GM12878 (cell line): ENCODE data around the gene NAB1. TPM values are rescaled to one million over a fixed set of nuclear protein-coding genes. Genes with fewer than 3 reads are reported as not detected.

Experiments used
- CBX5 ChIP-seq: sonication (generic); IDR thresholded peaks from 2 replicates; pipeline ENCODE4 v1.6.1; 2016; ENCODE audit warnings: low read depth, moderate library complexity, mild to moderate bottlenecking, inconsistent platforms
- CHD1 ChIP-seq: IDR thresholded peaks from 2 replicates; pipeline ENCODE4 v1.6.1; 2012; ENCODE audit warnings: low read depth, low read length, improper control_type of control experiment
- E4F1 ChIP-seq: fragments of 450-650 bp; IDR thresholded peaks from 2 replicates; pipeline ENCODE4 v1.6.1; 2018; ENCODE audit warnings: borderline replicate concordance, mild to moderate bottlenecking; ENCODE audit not compliant: partially characterized antibody
- ELK1 ChIP-seq: IDR thresholded peaks from 2 replicates; pipeline ENCODE4 v1.6.1; 2012; ENCODE audit warnings: low read depth, low read length, improper control_type of control experiment
- EP300 ChIP-seq, 2 experiments: fragments of 150-350 bp in 1 of 2; IDR thresholded peaks; 2 replicates each; pipeline ENCODE4 v1.6.1; 2011 to 2012; ENCODE audit warnings: low read depth in 2 of 2, low read length in 2 of 2, borderline replicate concordance in 1 of 2, improper control_type of control experiment in 1 of 2, inconsistent platforms in 1 of 2; ENCODE audit not compliant: control insufficient read depth in 1 of 2
- GATAD2B ChIP-seq: fragments of 450-650 bp; conservative IDR thresholded peaks from 2 replicates; pipeline ENCODE4 v1.6.1; 2017; ENCODE audit warnings: low read depth, mild to moderate bottlenecking, moderate library complexity
- HDAC6 ChIP-seq: fragments of 200-600 bp; sonication (generic); IDR thresholded peaks from one replicate; pipeline ENCODE4 v1.8.0; 2017; ENCODE audit warnings: antibody characterized with exemption; ENCODE audit not compliant: unreplicated experiment
- KAT2A ChIP-seq: conservative IDR thresholded peaks from 2 replicates; pipeline ENCODE4 v1.6.1; 2011; ENCODE audit warnings: low read depth, low read length; ENCODE audit not compliant: control insufficient read depth
- MTA2 ChIP-seq: fragments of 450-650 bp; IDR thresholded peaks from 2 replicates; pipeline ENCODE4 v1.6.1; 2016; ENCODE audit warnings: low read depth, mild to moderate bottlenecking, moderate library complexity
- PAX8 ChIP-seq: fragments of 450-650 bp; IDR thresholded peaks from 2 replicates; pipeline ENCODE4 v1.6.1; 2017; ENCODE audit warnings: mild to moderate bottlenecking, moderate library complexity
- SMAD1 ChIP-seq: fragments of 450-650 bp; IDR thresholded peaks from 2 replicates; pipeline ENCODE4 v1.6.1; 2018; ENCODE audit warnings: mild to moderate bottlenecking, low read depth; ENCODE audit not compliant: partially characterized antibody
- STAT1 ChIP-seq: fragments of 450-650 bp; conservative IDR thresholded peaks from 2 replicates; pipeline ENCODE4 v1.6.1; 2014; ENCODE audit warnings: antibody characterized with exemption, mild to moderate bottlenecking
- STAT3 ChIP-seq: IDR thresholded peaks from 2 replicates; pipeline ENCODE4 v1.6.1; 2011; ENCODE audit warnings: low read depth, low read length, improper control_type of control experiment
- polyA plus RNA-seq, 11 experiments: library from polyadenylated mRNA; depleted of rRNA in 4 of 11; unstranded in 6 of 11; stranded (reverse) in 5 of 11; fragments of >200 nt; fragmentation: Nextera tagmentation in 4 of 11; fragmentation: Illumina TruSeq in 1 of 11; extraction: Ambion mirVana in 4 of 11; extraction: Trizol in 1 of 11; gene quantifications; 1 replicate in 1 of 11; 2 replicates in 10 of 11; pipeline versions ENCODE4 v1.2.1 to v1.2.3, GENCODE V29; 2011 to 2016; ENCODE audit warnings: inconsistent platforms in 2 of 11, missing spikeins in 2 of 11, low read depth in 1 of 11
- total RNA-seq, 4 experiments: library from RNA; depleted of rRNA in 3 of 4; stranded (reverse); fragments of >200 nt in 3 of 4; fragmentation: Illumina TruSeq in 1 of 4; extraction: Trizol in 1 of 4; gene quantifications; 2 replicates each; pipeline versions ENCODE4 v1.2.1 to v1.2.3, GENCODE V29; 2013 to 2021

Gene NAB1
- total and polyA plus RNA-seq, 10 of the 15 experiments (the other 5 are each of a cell fraction or from before 2014, with no cell fraction given), result 4.5 to 39.6 (median 23.0) TPM

- TF ChIP-seq E4F1 (no peak), EP300 (IDR thresholded peaks at IDR 0.05; ENCODE audit: borderline replicate concordance in 1 of 2, control insufficient read depth in 1 of 2, low read depth in 2 of 2, low read length in 2 of 2) (peak; percentile 89 to 97), STAT1 (peak; percentile 73; the same call in 1 of the 2 replicates), ELK1 (no peak), MTA2 (peak; percentile 91), KAT2A (no peak), GATAD2B (no peak), PAX8 (no peak), SMAD1 (no peak), HDAC6 (no peak), STAT3 (peak; percentile 91; the same call in 1 of the 2 replicates), CBX5 (peak; percentile 75; the same call in 1 of the 2 replicates), CHD1 (no peak)
Measured at GRCh38 chr2:190678444-190679162, 29.7 kb downstream of the NAB1 start (continued).
